ENCODE data around the gene NMNAT3. TPM values are rescaled to one million over a fixed set of nuclear protein-coding genes. Genes with fewer than 3 reads are reported as not detected.

Gene NMNAT3
- polyA plus RNA-seq, 2 of the 4 experiments (the other 2 are of a cell fraction): 1.2 to 2.9 TPM

DNA sequence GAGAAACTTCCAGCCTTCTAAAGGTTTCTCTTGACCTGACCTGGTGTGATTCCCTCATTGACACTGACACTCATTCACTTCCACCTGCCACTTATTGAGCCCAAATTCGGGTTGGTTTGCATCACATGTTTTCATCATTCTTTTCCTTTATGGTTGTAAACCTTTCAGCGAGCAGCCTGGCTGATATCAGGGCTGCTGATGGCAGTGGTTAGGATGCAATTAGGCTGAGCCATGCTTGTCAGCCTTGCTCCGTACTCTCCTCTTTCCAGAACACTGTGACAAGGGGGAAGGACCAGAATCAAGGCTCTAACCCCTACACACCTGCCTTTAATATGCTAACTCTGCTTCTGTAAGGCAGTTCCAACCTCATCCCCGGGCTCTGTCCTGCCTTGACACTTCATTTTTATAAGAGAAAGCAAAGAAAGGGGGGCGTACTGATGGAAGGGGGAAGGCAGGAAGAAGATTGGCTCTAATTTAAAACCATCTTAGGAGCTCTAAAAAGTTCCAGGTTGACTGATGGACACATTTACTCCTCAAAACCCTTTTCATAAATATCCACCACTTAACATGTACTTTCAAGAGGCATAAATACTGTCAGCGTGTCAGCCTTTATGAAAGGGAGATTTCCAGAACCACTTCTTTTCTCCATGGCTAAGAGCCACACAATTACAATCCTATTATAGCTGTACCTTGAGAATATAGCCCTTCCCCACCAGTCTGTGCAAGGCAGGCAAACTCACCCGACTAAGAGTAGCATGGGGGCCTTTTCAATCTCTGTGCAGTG is 5.7 kb downstream of the NMNAT3 start:
- H3K27ac ChIP-seq: no peak overlapping the region
- no peak overlapping the region for H3K4me2 ChIP-seq
- 55% methylated on average over 6 of the region's 7 CpGs for WGBS (ENCODE audit: missing lambda C conversion rate)
- POLR2A ChIA-PET: no interaction called here
- no peak for ATAC-seq
- H3K4me1 ChIP-seq: no peaks in the 10 kb centered on the region
- CTCF ChIA-PET: no interaction called here
- TF ChIP-seq BHLHE40 (IDR thresholded peaks at IDR 0.05; ENCODE audit: low read depth, low read length) (no peak), HEYL (CRISPR knock-in tag; IDR thresholded peaks at IDR 0.05) (no peak), TP53 (CRISPR knock-in tag; IDR thresholded peaks at IDR 0.05) (no peak), RAD21 (conservative IDR thresholded peaks at IDR 0.05 in 1 of 2, IDR thresholded peaks at IDR 0.05 in 1 of 2) (no peak), CBX8 (IDR thresholded peaks at IDR 0.05) (no peak), CHD4 (IDR thresholded peaks at IDR 0.05; ENCODE audit: borderline replicate concordance) (no peak), RCOR1 (IDR thresholded peaks at IDR 0.05; ENCODE audit: low read depth, low read length) (no peak), TFCP2L1 (CRISPR knock-in tag; IDR thresholded peaks at IDR 0.05) (no peak), CBX2 (IDR thresholded peaks at IDR 0.05; ENCODE audit: borderline replicate concordance, low read depth) (no peak), RFX5 (IDR thresholded peaks at IDR 0.05) (no peak), SREBF2 (IDR thresholded peaks at IDR 0.05) (no peak), ZFP36 (IDR thresholded peaks at IDR 0.05; ENCODE audit: borderline replicate concordance, partially characterized antibody) (no peak), RARB (CRISPR knock-in tag; IDR thresholded peaks at IDR 0.05) (no peak), JUN (IDR thresholded peaks at IDR 0.05) (no peak), MAZ (IDR thresholded peaks at IDR 0.05; ENCODE audit: borderline replicate concordance, low read depth, low read length) (no peak), NPAS2 (CRISPR knock-in tag; IDR thresholded peaks at IDR 0.05; ENCODE audit: borderline replicate concordance) (no peak), EHMT2 (IDR thresholded peaks at IDR 0.05; ENCODE audit: low read depth) (no peak), EP300 (IDR thresholded peaks at IDR 0.05) (no peak), HOXA7 (CRISPR knock-in tag; IDR thresholded peaks at IDR 0.05) (no peak)
- TF ChIP-seq, protein P1, sequence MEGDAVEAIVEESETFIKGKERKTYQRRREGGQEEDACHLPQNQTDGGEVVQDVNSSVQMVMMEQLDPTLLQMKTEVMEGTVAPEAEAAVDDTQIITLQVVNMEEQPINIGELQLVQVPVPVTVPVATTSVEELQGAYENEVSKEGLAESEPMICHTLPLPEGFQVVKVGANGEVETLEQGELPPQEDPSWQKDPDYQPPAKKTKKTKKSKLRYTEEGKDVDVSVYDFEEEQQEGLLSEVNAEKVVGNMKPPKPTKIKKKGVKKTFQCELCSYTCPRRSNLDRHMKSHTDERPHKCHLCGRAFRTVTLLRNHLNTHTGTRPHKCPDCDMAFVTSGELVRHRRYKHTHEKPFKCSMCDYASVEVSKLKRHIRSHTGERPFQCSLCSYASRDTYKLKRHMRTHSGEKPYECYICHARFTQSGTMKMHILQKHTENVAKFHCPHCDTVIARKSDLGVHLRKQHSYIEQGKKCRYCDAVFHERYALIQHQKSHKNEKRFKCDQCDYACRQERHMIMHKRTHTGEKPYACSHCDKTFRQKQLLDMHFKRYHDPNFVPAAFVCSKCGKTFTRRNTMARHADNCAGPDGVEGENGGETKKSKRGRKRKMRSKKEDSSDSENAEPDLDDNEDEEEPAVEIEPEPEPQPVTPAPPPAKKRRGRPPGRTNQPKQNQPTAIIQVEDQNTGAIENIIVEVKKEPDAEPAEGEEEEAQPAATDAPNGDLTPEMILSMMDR (IDR thresholded peaks at IDR 0.05): no peak
- DNase-seq (ENCODE audit: low read depth in 1 of 2, low spot score in 1 of 2): no peak
- H3K9me3 ChIP-seq: no peaks in the 10 kb centered on the region
- FAIRE-seq: no peak
- H3K4me3 ChIP-seq: no peak overlapping the region

DNA sequence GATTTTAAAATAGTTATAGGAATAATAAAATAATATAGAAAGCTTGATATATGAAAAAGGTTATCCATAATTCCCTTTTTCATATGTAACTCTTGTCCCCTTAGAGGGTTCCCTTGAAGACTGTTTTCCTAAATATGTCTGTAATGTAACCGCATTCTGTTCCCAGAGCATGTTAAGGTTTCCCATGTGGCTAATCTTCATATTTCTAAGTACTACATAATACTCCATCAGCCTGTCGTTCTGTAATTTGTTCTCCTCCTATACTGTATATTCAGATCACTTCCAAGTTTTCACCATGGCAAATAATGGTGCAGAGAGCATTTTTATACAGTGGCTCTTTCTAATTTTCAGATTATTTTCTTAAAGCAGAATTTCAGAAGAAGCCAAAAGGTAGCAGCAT is 6.7 kb downstream of the NMNAT3 start:
- 74% methylated on average over 2 of the region's 2 CpGs for WGBS (ENCODE audit: missing lambda C conversion rate)
- no peak for FAIRE-seq

More for the DNA sequence above, 6.7 kb downstream of the NMNAT3 start:
- TF ChIP-seq NR3C1 (IDR thresholded peaks at IDR 0.05) (no peak), FOXS1 (CRISPR knock-in tag; IDR thresholded peaks at IDR 0.05) (no peak), TP53 (CRISPR knock-in tag; IDR thresholded peaks at IDR 0.05) (no peak), CEBPB (IDR thresholded peaks at IDR 0.05) (no peak), HEYL (CRISPR knock-in tag; IDR thresholded peaks at IDR 0.05) (no peak), RCOR1 (IDR thresholded peaks at IDR 0.05; ENCODE audit: low read depth, low read length) (no peak), CHD2 (IDR thresholded peaks at IDR 0.05; ENCODE audit: low read length, partially characterized antibody) (no peak), KDM5A (IDR thresholded peaks at IDR 0.05) (no peak), GATA3 (IDR thresholded peaks at IDR 0.05; ENCODE audit: borderline replicate concordance) (no peak), RAD21 (conservative IDR thresholded peaks at IDR 0.05 in 1 of 2, IDR thresholded peaks at IDR 0.05 in 1 of 2) (no peak), KDM1A (IDR thresholded peaks at IDR 0.05; ENCODE audit: low read depth) (no peak), ZC3H11A (IDR thresholded peaks at IDR 0.05) (no peak), MAFK (IDR thresholded peaks at IDR 0.05; ENCODE audit: partially characterized antibody) (no peak)
- TF ChIP-seq, protein P2, sequence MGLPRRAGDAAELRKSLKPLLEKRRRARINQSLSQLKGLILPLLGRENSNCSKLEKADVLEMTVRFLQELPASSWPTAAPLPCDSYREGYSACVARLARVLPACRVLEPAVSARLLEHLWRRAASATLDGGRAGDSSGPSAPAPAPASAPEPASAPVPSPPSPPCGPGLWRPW (IDR thresholded peaks at IDR 0.05): no peak
- TF ChIP-seq, protein P3, sequence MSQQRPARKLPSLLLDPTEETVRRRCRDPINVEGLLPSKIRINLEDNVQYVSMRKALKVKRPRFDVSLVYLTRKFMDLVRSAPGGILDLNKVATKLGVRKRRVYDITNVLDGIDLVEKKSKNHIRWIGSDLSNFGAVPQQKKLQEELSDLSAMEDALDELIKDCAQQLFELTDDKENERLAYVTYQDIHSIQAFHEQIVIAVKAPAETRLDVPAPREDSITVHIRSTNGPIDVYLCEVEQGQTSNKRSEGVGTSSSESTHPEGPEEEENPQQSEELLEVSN (IDR thresholded peaks at IDR 0.05; ENCODE audit: borderline replicate concordance, low read depth): no peak
- TF ChIP-seq, protein P4, sequence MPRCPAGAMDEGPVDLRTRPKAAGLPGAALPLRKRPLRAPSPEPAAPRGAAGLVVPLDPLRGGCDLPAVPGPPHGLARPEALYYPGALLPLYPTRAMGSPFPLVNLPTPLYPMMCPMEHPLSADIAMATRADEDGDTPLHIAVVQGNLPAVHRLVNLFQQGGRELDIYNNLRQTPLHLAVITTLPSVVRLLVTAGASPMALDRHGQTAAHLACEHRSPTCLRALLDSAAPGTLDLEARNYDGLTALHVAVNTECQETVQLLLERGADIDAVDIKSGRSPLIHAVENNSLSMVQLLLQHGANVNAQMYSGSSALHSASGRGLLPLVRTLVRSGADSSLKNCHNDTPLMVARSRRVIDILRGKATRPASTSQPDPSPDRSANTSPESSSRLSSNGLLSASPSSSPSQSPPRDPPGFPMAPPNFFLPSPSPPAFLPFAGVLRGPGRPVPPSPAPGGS (IDR thresholded peaks at IDR 0.05): no peak
- TF ChIP-seq, protein P1 (IDR thresholded peaks at IDR 0.05): no peak
- Histone ChIP-seq H3K9me3 (no peaks in the 10 kb centered on the region), H3K27ac (no peak overlapping the region), H3K4me2 (no peak overlapping the region), H3K4me1 (no peaks in the 10 kb centered on the region), H3K4me3 (no peak overlapping the region)
- DNase-seq (ENCODE audit: low read depth in 1 of 2, low spot score in 1 of 2): no peak
- CTCF ChIA-PET: no interaction called here
- no peak for ATAC-seq
- POLR2A ChIA-PET: no interaction called here

Data from A549 (cell line).